GM19043 (cell line): ENCODE data around the gene PELI2.

Experiments used
- ATAC-seq: cut with Tn5 transposase; IDR thresholded peaks from one replicate; pipeline ENCODE4 v1.9.1; 2021; ENCODE audit warnings: low read depth; ENCODE audit not compliant: unreplicated experiment

PELI2 gene

DNA sequence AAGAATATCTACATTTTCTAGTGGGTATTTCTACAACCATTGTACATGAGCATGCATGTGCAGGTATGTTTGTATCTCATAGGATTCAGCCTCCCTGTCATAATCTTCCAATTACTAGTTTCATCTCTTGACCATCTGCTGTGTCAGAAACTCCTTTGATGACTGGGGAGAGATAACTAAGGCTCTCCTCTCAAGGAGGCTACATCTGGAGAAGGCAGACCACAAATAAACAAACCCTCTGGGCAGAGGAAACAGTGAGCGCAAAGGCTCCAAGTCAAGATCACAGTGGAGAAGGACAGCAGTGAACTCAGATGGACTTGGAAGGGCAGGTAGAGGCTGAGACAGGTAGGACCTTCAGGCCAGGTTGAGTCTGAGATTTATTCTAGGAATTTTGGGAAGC is 166.4 kb downstream of the PELI2 start:
- ATAC-seq: no peak

DNA sequence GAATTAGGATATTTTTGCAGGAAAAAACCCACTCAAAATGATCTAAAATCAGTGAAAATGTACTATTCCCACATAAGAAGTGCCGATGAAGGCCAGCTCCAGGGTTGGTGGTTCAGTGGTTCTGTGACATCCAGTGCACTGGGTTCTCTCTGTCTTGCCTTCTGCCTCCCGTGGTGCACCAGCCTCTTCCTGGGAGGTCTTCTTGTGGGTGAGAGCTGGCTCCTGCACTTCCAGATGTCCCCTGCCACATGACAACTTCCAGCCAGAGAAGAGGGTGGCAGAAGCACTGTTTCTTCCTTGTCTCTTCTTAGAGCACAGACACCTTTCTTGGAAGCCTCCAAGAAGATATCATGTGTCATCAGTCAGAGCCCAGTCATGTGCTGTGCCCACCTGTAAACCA is 170.9 kb downstream of the PELI2 start:
- ATAC-seq: no peak

DNA sequence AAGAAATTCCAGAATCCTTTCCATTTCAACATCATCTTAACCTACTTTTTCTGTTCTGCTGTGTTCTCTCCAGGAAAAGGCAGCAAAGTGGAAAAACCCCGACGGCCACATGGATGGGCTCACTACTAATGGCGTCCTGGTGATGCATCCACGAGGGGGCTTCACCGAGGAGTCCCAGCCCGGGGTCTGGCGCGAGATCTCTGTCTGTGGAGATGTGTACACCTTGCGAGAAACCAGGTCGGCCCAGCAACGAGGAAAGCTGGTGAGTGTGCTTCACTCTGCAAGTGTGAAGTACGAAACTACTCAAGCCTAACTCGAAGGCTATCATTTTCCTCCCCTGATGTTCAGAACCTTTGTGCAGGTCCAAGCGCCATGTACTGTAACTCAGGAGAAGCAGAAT is 172.0 kb downstream of the PELI2 start:
- no peak for ATAC-seq

DNA sequence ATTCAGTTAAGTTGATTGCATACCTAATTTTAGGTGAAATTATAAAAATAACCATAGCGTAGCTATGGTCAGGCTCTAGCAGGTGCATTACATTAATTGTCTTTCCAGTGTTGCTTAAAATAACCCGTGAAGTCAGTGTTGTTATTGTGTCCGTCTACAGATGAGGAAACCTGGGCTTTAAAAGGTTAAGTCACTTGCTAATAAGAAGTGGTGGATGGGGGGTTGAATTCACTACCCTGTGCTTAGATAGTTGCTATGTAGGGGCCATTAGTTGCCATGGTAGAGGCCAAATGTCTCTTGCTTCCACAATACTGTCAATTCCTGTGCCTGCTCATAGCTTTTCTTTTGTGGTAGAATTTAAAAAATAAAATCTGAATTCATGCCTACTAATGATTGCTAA is 174.8 kb downstream of the PELI2 start:
- ATAC-seq: no peak

DNA sequence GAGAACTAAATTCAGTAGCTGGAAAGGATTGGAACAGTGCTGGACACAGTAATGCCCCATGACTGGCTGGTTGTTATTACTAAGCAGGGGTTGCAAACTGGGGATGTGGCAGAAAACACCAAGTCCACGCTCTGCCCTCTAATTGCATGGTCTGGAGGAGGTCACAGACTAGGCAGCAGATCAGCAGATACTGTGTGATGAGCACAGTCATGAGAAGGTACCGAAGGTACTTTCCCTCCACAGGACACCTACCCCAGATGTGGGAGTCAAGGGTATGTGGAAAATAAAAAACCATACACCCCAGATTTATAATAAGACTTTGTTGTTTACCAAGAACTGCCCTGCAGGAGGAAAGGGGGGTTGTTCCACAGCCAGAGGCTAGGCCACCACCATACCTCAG is 175.3 kb downstream of the PELI2 start:
- no peak for ATAC-seq

DNA sequence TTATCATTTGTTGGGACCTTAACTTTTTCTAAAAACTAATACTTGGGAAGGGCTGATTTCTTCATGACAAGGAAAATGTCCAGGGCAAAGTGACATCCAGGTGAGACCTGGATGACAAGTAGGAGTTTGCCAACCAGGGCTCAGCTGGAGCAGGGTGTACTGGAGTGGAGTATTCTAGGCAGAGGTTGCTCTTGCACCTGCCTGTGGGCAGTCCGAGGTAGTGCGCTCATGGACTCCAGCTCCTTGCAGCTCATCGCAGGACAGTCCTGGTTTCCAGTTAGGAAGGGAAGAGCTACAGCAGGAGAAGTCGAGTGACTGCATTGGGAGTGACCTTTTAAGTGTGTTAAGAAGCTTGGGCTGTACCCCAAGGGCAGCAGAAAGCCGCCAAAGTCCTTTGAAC is 175.9 kb downstream of the PELI2 start:
- ATAC-seq: no peak

DNA sequence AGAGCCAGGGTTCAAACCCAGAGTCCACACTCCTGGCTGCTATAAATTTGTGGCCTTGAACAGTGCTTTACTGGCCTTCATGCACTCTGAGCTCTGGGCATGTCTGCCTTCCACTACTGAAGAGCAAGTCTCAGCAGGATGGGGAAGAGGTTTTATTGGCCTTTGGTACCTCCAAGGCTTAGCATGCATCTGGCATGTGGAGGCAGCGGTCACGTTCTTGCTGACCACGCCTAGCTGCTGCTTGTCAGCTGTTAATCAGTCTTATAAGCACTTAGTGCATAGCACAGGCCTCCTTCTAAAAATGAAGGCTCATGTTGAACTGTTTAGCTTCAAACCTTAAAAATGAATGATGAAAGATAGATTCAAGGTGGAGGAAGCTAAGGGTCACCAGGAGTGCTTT is 177.5 kb downstream of the PELI2 start:
- ATAC-seq: no peak

DNA sequence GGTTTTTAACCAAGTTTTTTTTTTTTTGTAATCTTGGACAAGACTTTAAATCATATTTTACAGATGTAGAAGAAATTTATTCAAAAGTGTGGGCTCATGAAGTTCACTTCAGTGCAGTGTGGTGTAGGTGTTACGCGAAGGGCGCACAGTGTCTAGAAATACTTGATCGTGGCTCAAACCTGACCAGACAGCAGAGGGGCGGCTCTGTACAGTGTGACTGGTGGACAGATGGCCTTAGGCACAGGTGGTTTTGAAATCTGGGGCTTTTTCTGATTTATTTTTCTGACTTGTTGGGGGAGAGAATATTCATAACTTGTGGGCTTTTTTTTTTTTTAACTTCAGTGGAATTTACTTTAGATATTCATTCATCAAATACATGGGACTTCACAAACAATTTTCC is 179.2 kb downstream of the PELI2 start:
- ATAC-seq: no peak

DNA sequence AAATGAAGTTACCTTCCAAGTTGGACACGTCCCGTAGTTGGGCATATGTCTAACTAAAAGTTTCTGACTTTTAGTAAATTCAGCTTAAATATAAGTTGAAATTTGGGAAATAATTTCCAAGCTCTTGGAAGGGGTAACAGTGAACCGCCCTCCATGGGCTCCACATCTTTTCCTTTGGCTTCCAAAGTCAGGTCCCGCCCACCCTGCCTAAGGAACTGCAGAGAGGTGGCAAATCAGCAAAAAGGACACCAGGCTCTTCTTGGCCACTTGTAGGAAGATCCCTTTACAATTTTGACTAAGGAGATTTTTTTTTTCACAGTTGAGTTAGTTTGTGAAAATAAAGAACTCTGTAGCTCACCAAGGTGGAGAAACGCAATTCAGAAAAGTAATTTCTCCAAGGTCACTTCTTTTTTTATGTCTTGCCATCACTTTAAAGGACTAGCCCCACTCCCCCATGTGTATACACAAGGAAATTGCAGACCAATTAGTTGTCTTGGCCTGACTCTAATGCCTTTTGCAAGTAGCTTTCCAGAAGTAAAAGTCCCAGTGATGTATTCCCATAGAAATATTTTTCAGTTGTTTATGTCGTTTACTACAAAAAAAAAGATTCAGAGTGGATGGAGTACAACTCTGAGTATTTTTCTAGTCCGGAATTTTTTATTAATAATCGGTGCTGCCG is 181.2 kb downstream of the PELI2 start:
- ATAC-seq: no peak

DNA sequence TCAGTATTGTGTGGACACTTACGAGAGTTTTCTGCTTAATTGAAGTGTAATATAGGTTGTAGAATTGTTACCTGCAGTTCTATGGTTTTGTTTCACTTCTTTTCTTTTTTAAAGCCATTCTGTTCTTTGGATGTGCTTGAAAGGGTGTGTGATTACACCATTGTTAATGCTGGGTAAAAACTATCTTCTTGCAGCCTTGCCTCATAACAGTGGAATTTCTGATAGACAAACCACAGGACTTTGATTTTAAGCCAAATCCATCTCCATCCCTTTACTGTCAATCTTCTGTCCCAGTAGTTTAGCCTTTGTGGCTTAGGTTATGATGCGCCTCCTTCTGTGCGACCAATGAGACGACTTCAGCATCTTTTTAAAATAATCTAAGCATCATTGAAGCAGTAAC is 182.3 kb downstream of the PELI2 start:
- no peak for ATAC-seq

DNA sequence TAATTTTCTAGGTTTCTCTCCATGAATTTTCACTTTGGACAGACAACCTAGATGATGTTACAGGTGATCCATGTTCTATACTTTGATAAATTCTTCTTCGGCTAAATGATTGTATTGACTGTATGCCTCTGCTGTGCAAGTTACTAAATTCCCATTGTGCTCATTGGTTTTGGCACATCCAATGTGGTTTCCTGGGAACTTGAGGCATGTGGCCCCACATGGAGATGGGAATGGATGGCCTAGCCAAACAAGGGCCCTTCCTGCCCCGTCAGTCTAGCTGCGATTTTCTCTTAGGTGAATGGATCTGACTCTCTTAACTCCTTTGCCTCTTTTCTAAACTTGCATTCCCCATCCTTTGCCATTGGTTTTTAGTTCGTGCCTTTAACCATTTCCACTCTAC is 186.2 kb downstream of the PELI2 start:
- no peak for ATAC-seq

DNA sequence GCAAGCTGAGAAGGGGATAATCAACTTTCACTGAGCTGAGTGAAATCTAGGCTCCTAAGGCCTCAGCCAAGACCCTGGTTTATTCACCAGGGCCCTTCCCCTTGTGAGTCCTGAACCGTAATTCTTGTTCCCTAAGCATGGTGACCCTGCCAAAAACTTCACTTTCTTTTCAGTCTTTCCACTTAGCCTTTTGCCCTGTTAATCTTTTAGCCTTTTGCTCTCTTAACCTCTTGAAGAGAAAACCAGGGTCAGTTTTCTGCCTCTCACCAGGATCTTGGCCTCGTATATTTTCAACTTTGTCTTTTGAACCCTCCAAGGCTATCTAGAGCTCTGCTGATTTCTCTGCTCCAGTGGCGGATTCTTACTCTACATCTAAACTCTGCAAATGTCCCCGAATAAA is 191.0 kb downstream of the PELI2 start:
- no peak for ATAC-seq

DNA sequence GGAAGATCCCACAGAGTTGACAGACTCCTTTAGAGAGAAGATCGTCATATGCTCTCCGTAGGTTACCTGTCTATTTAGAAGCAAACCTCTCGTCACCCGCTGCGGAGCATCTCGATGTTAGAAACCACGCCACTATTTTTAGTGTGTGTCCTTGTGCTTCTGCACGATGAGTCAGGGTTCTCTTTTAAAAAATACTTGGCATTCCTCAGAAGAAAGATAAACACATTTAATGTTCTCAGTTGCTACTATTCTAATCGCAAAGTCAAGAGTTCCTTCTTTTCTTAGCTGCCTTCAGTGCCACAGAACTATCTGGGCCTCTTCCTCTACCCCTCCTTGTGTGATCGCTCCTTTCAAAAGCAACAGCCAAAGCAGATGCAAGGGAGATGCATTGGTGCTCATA is 192.4 kb downstream of the PELI2 start:
- ATAC-seq: no peak

DNA sequence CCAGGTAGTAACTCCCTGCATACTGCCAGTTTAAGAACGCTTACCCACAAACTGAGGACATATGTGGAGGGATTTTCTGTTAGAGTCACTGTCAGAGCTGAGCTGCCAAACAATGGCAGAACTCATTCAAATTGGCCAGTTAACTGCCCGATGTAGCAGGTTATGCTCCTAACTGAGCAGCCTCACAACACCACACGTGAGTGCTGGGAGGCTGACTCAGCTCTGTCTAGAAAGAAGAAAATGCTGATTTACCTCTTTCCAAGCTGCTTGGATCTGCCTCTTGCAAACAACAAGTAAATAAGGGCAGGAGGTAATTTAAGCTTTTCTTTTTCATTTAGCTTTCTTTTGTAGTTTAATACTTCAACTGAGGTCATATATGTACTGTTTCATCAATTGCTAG is 195.6 kb downstream of the PELI2 start:
- ATAC-seq: no peak

DNA sequence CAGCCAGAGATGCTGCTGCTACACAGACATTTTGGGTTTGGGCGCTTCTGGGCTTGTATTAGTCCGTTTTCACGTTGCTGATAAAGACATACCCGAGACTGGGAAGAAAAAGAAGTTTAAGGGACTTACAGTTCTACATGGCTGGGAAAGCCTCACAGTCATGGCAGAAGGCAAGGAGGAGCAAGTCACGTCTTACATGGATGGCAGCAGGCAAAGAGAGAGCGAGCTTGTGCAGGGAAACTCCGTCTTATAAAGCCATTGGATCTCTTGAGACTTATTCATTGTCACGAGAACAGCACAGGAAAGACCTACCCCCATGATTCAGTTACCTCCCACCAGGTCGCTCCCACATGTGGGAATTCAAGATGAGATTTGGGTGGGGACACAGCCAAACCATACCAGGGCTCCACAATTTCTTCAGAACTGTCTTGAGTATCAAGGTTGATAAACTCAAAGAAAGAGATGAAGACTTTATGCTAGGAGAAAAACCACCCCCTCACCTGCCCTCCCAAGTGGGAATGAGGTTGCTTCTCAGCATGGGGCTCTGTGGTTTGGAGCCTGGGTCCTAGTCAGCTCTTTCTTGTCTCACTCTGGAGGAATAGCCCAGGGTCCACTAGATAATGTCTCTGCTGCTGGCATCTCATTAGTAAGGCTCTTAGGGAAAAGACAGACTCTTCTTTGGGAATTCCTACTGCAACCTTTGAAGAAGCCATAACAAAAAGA is 200.3 kb downstream of the PELI2 start:
- ATAC-seq: no peak

DNA sequence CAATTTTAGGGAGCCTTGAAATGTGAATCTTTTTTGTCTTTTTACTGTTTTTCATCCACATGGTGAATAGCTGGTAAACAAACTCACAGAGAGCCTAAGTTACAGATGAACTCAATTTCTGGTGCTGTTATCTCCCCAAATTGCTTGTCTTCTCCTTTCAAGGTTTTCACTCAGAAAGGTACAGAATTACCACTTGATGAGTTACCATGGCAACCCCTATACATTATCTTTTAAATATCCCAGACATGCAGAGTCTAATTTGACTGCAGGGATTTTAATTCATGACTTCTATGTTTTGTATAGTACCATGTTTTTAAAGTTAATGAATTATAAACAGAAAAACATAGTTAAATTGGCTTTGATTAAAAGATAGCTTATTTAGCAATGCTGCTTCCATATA is 203.7 kb downstream of the PELI2 start:
- no peak for ATAC-seq

DNA sequence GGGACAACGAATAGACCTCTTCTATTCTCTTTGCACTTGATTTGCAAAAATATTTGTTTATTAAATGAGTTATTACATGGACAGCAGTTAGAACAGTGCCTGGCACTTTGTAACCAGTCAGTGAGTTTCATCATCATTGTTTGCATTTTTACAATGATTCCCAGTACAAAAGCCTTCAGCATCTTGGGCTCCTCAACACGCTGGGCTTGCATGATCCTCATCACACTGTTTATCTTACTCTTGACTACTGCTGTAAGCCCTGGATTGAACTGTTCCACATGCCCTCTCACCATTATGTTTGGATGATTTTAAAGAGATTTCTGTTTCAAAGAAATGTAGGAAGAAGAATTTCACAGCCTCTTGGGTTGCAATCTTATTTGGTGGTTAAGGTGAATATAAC is 204.3 kb downstream of the PELI2 start:
- ATAC-seq: no peak

DNA sequence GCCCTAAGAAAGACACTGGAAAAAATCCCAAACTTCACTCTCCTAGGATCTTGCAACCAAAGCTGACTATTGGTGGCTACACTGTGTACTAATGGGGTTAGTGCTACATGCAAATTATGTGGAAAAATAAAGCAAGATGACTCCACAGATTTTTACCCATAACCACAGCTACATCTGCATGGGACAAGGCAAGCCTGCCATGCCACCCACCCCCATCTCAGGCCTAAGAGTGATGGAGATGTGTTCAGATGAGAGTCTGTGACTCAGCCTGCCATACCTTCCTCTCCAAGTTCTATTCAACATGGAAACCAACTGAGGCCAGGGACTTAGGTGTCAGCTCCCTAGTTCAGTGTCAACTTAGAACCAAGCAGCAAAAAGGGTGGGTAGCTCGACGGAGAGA is 206.2 kb downstream of the PELI2 start:
- ATAC-seq: no peak

DNA sequence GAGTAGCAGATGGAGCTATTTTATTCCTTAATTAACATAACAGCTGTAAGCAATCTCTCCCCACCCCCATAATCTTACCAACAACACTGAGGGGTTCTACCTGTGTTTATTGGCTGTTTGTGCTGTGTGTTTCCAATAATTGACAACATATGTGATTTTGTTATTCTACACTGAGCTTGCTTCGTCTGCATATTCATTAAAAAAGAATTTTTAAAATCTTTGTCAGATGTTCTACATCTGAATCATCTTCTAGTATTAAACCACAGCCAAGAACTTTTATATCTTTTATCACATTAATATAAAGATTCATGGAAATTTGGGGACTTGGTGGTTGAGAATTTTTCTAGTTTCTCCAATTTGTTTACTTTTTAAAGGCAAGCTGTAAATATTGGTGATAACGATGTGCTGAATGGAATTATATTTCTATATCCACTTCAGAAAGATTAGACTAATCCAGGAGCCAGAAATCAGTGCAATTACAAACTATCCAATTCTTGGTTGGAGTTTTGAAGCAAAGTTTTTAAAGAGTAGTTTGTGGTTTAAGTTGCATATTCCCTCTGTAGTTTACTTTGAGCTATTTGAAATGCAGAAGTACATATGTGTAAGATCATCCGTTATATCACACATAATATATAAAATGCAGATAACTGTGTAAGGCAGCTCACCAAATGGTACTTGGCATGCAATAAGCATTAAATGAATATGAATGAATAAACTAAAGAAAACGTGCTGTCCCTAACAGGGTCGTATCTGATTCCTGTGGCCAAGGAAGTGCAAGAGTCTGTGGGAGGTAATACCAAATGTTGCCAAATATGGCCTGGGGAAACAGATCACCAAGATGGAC is 206.9 kb downstream of the PELI2 start:
- no peak for ATAC-seq

DNA sequence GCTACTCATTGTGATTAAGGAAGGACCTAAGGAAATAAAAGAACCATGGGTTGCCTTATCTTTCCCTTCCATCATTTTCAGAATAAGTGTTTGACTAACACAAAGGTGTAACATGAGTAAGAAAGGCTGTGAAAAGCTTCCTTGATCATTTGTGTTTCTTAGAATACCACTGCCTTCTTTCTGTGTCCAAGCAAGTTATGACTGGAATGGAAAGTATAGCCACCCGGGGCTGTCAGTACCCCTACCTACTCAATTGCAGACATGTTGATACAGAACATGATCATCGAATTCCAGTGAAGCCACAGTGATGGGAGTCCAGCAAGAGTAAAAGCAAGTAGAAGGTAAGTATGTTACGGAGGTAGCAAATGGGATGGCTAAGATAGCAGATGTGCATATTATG is 209.8 kb downstream of the PELI2 start:
- no peak for ATAC-seq

DNA sequence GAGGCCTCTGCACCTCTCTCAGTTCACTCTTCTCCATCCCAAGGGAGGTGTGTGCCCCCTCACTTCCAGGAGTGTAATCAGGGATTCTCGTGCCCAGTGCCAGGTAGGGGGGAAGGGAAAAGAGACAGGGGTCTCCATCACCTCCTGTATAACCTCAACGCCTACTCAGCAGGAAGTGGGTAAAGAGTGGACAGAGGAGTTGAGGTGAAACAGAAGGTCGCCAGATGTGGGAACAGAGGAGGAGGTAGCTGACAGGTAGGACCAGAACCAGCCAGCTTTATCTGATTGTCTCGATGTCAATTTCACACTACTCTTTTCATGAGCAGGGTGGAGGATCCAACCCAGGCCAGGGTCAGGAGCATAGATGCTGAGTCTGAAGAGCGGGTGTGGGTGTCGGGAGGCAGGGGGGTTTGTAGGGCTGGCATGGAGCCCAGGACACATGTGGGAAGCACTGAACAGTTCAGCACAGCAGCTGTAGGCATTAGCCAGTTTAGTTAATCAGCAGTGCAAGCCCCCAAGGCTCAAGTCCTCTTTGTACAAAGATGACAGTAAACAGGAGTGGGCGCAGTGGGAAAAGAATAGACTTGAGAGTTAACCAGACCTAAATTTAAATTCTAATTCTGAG is 213.5 kb downstream of the PELI2 start:
- no peak for ATAC-seq
